Measurements from ENCODE around the gene GBF1. TPM values are rescaled to one million over a fixed set of nuclear protein-coding genes. Genes with fewer than 3 reads are reported as not detected.

The GBF1 gene
- total and polyA plus RNA-seq, 2 donors (not counting 1 experiment from before 2014, with no cell fraction given) = 20.8 to 39.3 TPM

DNA sequence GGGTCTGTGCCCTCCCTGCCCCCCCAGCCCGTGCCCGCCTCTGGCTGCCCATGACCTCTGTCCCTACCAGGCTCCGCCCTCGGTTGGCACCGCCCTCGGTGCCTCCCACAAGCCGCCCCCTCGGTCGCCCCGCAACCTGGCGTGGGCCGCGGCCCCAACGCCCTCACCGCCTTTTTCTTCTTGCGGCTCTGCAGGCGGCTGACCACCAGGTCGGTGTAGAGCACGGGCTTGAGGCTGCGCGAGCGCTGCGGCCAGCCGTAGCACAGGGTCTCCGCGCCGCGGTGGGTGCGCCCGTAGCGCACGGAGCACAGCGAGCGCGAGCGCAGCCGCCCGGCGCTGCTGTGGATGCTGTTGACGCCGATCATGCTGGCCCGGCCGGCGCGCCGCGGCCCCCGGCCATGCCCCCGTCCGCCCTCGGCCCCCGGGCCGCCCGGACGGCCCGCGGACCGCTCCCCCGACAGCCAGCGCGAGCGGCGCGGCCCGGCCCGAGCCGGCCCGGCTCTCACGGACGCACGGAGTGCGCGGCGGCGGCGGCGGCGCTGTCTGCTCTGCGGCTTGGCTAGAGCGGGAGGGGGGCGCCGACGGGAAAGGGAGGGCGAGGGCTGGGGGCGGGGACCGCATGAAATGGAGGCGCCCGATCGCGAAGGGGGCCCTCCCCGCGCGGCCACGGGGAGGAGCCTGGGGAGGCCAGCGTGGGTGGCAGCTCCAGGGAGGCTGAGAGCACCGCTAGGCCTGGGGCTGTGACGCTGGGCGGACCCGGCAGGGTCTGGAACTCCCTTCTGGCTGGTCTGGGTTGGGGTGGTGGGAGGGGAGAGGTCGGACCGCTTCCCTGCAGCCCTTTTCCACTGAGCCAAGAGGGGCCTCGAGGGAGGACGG, 163.6 kb downstream of the GBF1 start:
- peak overlapping the region; percentile 83 for H3K4me3 Mint-ChIP-seq
- Histone ChIP-seq H3K9ac (ENCODE audit: low read length) (peak overlapping the region; percentile 47), H3K36me3 (replicated peaks in 1 of 2; ENCODE audit: control extremely low read depth in 1 of 2, control insufficient read depth in 1 of 2, extremely low read depth in 1 of 2, insufficient read depth in 2 of 2, low read length in 1 of 2) (no peaks in the 10 kb centered on the region), H3K27ac (ENCODE audit: low read length in 2 of 2) (no peak overlapping the region), H3K9me3 (ENCODE audit: control extremely low read depth in 1 of 3, control insufficient read depth in 2 of 3, insufficient read depth in 1 of 3, low read length in 2 of 3) (peaks cover 0 to 20% (median 0%) of the 10 kb centered on the region in 3 donors), H4K20me1 (ENCODE audit: control insufficient read depth, insufficient read depth, low read length, poor library complexity, severe bottlenecking) (peaks cover 11% of the 10 kb centered on the region), H2AFZ (ENCODE audit: insufficient read depth, low read depth, low read length, poor library complexity, severe bottlenecking) (peak overlapping the region; percentile 56), H3K4me2 (replicated peaks; ENCODE audit: low read depth, low read length, poor library complexity, severe bottlenecking) (peak overlapping the region; percentile 84), H3K79me2 (ENCODE audit: control insufficient read depth, insufficient read depth, low read length) (no peaks in the 10 kb centered on the region), H3K4me1 (ENCODE audit: control insufficient read depth in 2 of 2, insufficient read depth in 2 of 2, low read length in 2 of 2) (peaks cover 26 to 33% of the 10 kb centered on the region in 2 donors), H3K27me3 (replicated peaks in 1 of 4; ENCODE audit: control extremely low read depth in 1 of 4, control insufficient read depth in 3 of 4, insufficient read depth in 4 of 4, low read length in 3 of 4) (peaks cover 0 to 64% (median 35%) of the 10 kb centered on the region in 4 experiments), H3K4me3 (ENCODE audit: control extremely low read depth in 1 of 5, extremely low read depth in 1 of 5, insufficient read depth in 1 of 5, low read depth in 2 of 5, low read length in 4 of 5) (peak overlapping the region in 3 of 5 experiments; percentile 8 to 40 (median 39))
- DNase-seq = peak; percentile 64
- intact Hi-C loops (cut with micrococcal nuclease) = loop anchor here (1.0 kb wide), 1 partner anchor 10 kb away; no protein-coding TSS in a partner anchor
- TF ChIP-seq EZH2 (IDR thresholded peaks at IDR 0.05; ENCODE audit: borderline replicate concordance, insufficient read depth, low read depth, low read length, poor library complexity, severe bottlenecking) = no peak
- TF ChIP-seq, protein P1, sequence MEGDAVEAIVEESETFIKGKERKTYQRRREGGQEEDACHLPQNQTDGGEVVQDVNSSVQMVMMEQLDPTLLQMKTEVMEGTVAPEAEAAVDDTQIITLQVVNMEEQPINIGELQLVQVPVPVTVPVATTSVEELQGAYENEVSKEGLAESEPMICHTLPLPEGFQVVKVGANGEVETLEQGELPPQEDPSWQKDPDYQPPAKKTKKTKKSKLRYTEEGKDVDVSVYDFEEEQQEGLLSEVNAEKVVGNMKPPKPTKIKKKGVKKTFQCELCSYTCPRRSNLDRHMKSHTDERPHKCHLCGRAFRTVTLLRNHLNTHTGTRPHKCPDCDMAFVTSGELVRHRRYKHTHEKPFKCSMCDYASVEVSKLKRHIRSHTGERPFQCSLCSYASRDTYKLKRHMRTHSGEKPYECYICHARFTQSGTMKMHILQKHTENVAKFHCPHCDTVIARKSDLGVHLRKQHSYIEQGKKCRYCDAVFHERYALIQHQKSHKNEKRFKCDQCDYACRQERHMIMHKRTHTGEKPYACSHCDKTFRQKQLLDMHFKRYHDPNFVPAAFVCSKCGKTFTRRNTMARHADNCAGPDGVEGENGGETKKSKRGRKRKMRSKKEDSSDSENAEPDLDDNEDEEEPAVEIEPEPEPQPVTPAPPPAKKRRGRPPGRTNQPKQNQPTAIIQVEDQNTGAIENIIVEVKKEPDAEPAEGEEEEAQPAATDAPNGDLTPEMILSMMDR (IDR thresholded peaks at IDR 0.05) = no peak
- peaks cover 31% of the 10 kb centered on the region for H3K4me1 Mint-ChIP-seq
- 1% methylated on average over 103 of the region's 103 CpGs for WGBS (ENCODE audit: insufficient coverage)
- H3K27ac Mint-ChIP-seq = no peak overlapping the region
- ChIA-PET CTCF (interaction anchor here (0.9 to 5.0 kb wide), 4 partner anchors 8 to 70 kb away, joined by 3 to 35 read pairs (median 12); partner anchors contain the start of gene FBXL15), POLR2A (interaction anchor here (1.2 to 3.3 kb wide), 3 partner anchors 7 to 14 kb away, joined by 3 to 14 read pairs (median 5); partner anchors contain the start of genes FBXL15 and NFKB2)
- no peaks in the 10 kb centered on the region for H3K9me3 Mint-ChIP-seq (ENCODE audit: insufficient read depth)
- peak; percentile 49 for ATAC-seq (ENCODE audit: low read depth)
- peaks cover 46% of the 10 kb centered on the region for H3K27me3 Mint-ChIP-seq
